ENCODE results near the gene IL3RA. TPM values are rescaled to one million over a fixed set of nuclear protein-coding genes. Genes with fewer than 3 reads are reported as not detected.
"Not testable (repeated sequence)": the region's sequence is repeated elsewhere in the genome, so short reads cannot be mapped to it uniquely, and the experiment has no call there.

IL3RA gene
- 15.4 TPM for polyA plus RNA-seq (2012; ENCODE audit: missing spikeins)

DNA sequence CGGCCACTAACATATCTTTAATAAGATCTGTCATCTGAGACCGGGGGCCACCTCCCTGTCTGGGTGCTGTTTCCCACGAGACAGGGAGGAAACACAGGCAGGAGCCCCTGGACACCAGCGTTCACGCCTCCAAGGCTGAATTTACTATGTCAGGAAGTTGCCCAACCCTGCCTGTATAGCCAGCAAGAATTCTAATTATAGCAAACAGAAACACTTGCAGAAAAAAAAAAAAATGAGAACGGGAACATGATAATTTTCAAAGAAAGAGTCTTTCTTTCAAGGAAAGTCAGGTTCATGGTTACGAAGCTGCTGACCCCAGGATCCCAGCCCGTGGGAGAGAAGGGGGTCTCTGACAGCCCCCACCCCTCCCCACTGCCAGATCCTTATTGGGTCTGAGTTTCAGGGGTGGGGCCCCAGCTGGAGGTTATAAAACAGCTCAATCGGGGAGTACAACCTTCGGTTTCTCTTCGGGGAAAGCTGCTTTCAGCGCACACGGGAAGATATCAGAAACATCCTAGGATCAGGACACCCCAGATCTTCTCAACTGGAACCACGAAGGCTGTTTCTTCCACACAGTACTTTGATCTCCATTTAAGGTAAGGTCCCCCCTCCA lies at the start of gene IL3RA:
Gene IL3RA, plus strand, starts transcription at position 455 of the 613 bp plus-strand sequence. CDS start 4,981 bp downstream, outside the sequence.
- DNase-seq (ENCODE audit: insufficient read length): no peak
- peak; percentile 60 for FAIRE-seq
- TF ChIP-seq POLR2A (IDR thresholded peaks at IDR 0.05; ENCODE audit: low read depth, low read length): peak; percentile 74
- peak; percentile 59; the same call in 1 of the 2 replicates for TF ChIP-seq POLR2AphosphoS5 (IDR thresholded peaks at IDR 0.05; ENCODE audit: low read depth, low read length)
- TF ChIP-seq TAF1 (IDR thresholded peaks at IDR 0.05; ENCODE audit: borderline replicate concordance, low read depth, low read length): no peak

DNA sequence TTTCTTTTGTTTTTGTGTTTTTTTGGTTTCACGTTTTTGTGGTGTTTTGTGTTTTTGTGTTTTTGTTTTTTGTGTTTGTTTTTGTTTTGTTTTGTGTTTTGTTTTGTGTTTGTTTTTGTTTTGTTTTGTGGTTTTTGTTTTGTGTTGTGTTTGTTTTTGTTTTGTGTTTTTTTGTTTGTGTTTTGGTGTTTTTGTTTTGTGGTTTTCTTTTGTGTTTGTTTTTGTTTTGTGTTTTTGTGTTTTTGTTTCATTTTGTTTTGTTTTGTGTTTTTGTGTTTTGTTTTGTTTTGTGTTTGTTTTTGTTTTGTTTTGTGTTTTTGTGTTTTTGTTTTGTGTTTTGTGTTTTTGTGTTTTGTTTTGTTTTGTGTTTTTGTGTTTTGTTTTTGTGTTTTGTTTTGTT lies 47.0 kb upstream of the IL3RA start:
- FAIRE-seq: no peak
- no peak for TF ChIP-seq POLR2AphosphoS5 (IDR thresholded peaks at IDR 0.05; ENCODE audit: low read depth, low read length)
- no peak for TF ChIP-seq POLR2A (IDR thresholded peaks at IDR 0.05; ENCODE audit: low read depth, low read length)
- TF ChIP-seq TAF1 (IDR thresholded peaks at IDR 0.05; ENCODE audit: borderline replicate concordance, low read depth, low read length): no peak

GRCh38 chrX:1291110-1291740 lies 45.4 kb upstream of the IL3RA start:
- FAIRE-seq: no peak
- no peak for DNase-seq (ENCODE audit: insufficient read length)
- TF ChIP-seq TAF1 (IDR thresholded peaks at IDR 0.05; ENCODE audit: borderline replicate concordance, low read depth, low read length): no peak
- no peak for TF ChIP-seq POLR2A (IDR thresholded peaks at IDR 0.05; ENCODE audit: low read depth, low read length)
- no peak for TF ChIP-seq POLR2AphosphoS5 (IDR thresholded peaks at IDR 0.05; ENCODE audit: low read depth, low read length)

More for the DNA sequence above, 47.0 kb upstream of the IL3RA start:
- DNase-seq (ENCODE audit: insufficient read length): no peak

- DNase-seq (ENCODE audit: insufficient read length) (no peak), FAIRE-seq (no peak)
- TF ChIP-seq POLR2AphosphoS5 (IDR thresholded peaks at IDR 0.05; ENCODE audit: low read depth, low read length): no peak
- TF ChIP-seq POLR2A (IDR thresholded peaks at IDR 0.05; ENCODE audit: low read depth, low read length): no peak
- no peak for TF ChIP-seq TAF1 (IDR thresholded peaks at IDR 0.05; ENCODE audit: borderline replicate concordance, low read depth, low read length)
Observed at GRCh38 chrX:1292575-1293290, 43.9 kb upstream of the IL3RA start.

GRCh38 chrX:1294301-1295067 lies 42.1 kb upstream of the IL3RA start:
- FAIRE-seq: no peak
- TF ChIP-seq POLR2AphosphoS5 (IDR thresholded peaks at IDR 0.05; ENCODE audit: low read depth, low read length) (no peak), TAF1 (IDR thresholded peaks at IDR 0.05; ENCODE audit: borderline replicate concordance, low read depth, low read length) (no peak), POLR2A (IDR thresholded peaks at IDR 0.05; ENCODE audit: low read depth, low read length) (no peak)
- no peak for DNase-seq (ENCODE audit: insufficient read length)

GRCh38 chrX:1295550-1295949 lies 41.0 kb upstream of the IL3RA start:
- no peak for TF ChIP-seq POLR2A (IDR thresholded peaks at IDR 0.05; ENCODE audit: low read depth, low read length)
- no peak for TF ChIP-seq POLR2AphosphoS5 (IDR thresholded peaks at IDR 0.05; ENCODE audit: low read depth, low read length)
- no peak for TF ChIP-seq TAF1 (IDR thresholded peaks at IDR 0.05; ENCODE audit: borderline replicate concordance, low read depth, low read length)
- no peak for DNase-seq (ENCODE audit: insufficient read length)
- no peak for FAIRE-seq

- FAIRE-seq; DNase-seq (ENCODE audit: insufficient read length): not testable (repeated sequence)
Observed at GRCh38 chrX:1297591-1297990, 39.0 kb upstream of the IL3RA start.

DNA sequence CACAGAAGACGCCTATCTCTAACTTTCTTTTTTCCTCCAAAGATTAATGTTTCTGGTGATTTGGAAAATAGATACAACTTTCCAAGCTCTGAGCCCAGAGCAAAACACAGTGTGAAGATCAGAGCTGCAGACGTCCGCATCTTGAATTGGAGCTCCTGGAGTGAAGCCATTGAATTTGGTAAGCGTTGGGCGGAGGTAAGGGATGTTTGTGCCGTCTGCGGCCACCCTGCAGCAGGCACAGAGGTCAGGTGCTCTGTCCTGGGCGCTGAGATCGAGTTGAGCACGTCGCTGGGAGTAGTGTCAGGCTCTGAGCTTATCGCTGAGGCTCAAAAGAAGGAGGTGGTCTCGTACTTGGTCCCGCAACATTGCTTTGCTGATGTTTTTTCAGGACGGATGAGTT lies 36.1 kb upstream of the IL3RA start:
- no peak for TF ChIP-seq TAF1 (IDR thresholded peaks at IDR 0.05; ENCODE audit: borderline replicate concordance, low read depth, low read length)
- TF ChIP-seq POLR2A (IDR thresholded peaks at IDR 0.05; ENCODE audit: low read depth, low read length): no peak
- no peak for TF ChIP-seq POLR2AphosphoS5 (IDR thresholded peaks at IDR 0.05; ENCODE audit: low read depth, low read length)
- no peak for FAIRE-seq
- no peak for DNase-seq (ENCODE audit: insufficient read length)

GRCh38 chrX:1305411-1305810 lies 31.2 kb upstream of the IL3RA start:
- TF ChIP-seq POLR2AphosphoS5 (IDR thresholded peaks at IDR 0.05; ENCODE audit: low read depth, low read length) (no peak), POLR2A (IDR thresholded peaks at IDR 0.05; ENCODE audit: low read depth, low read length) (no peak), TAF1 (IDR thresholded peaks at IDR 0.05; ENCODE audit: borderline replicate concordance, low read depth, low read length) (no peak)
- FAIRE-seq: no peak
- no peak for DNase-seq (ENCODE audit: insufficient read length)

DNA sequence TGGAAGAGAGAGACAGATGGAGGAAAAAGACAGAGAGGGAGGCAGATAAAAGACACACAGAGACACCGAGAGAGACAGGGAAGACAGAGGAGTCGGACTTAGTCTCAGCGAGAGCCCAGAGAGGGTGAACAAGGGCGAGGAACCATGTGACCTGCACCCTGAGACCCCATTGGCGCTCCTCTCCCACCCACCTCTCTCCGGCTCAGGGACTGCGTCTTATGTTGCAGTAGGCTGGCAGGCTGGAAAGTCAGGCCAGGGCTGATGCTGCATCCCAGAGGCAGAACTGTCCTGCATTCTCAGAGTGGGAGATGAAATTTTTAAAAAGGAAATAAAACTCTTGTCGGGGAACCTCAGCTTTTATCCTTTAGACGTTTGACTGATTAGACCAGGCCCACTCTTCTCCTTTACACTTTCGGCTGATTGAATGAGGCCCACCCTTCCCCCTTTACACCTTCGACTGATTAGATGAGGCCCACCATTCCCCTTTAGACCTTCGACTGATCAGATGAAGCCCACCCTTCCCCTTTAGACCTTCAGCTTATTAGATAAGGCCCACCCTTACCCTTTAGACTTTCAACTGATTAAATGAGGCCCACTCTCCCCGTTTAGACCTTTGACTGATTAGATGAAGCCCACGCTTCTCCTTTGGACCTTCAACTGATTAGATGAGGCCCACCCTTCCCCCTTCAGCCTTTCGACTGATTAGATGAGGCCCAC lies 29.5 kb upstream of the IL3RA start:
- FAIRE-seq (no peak), DNase-seq (ENCODE audit: insufficient read length) (no peak)
- TF ChIP-seq POLR2A (IDR thresholded peaks at IDR 0.05; ENCODE audit: low read depth, low read length) (no peak), TAF1 (IDR thresholded peaks at IDR 0.05; ENCODE audit: borderline replicate concordance, low read depth, low read length) (no peak), POLR2AphosphoS5 (IDR thresholded peaks at IDR 0.05; ENCODE audit: low read depth, low read length) (no peak)

Data from GM12892 (cell line).